Neuronal stem cell (in vitro differentiated cells): ENCODE data around the gene CHKA.
"Not testable (repeated sequence)": the region's sequence is repeated elsewhere in the genome, so short reads cannot be mapped to it uniquely, and the experiment has no call there.

ENCODE experiments used
- DNase-seq: peaks from one replicate; pipeline ENCODE4 v3.0.0-alpha.2; 2013; ENCODE audit warnings: low spot score
- H2AFZ ChIP-seq: one replicate; pipeline ENCODE4 v1.6.1; 2013; ENCODE audit warnings: mild to moderate bottlenecking, low read length, inconsistent platforms
- H2AK5ac ChIP-seq: 2 replicates; pipeline ENCODE4 v1.6.1; 2013; ENCODE audit warnings: low read depth, mild to moderate bottlenecking, inconsistent platforms, low read length, moderate library complexity, mixed read lengths
- H2BK120ac ChIP-seq: 2 replicates; pipeline ENCODE4 v1.6.1; 2013; ENCODE audit warnings: low read depth, mild to moderate bottlenecking, inconsistent platforms, low read length, moderate library complexity, mixed read lengths
- H2BK12ac ChIP-seq: one replicate; pipeline ENCODE4 v1.6.1; 2013; ENCODE audit warnings: low read length, inconsistent platforms
- H2BK15ac ChIP-seq: 2 replicates; pipeline ENCODE4 v1.6.1; 2013; ENCODE audit warnings: mild to moderate bottlenecking, low read length, inconsistent platforms, mixed read lengths
- H2BK5ac ChIP-seq: one replicate; pipeline ENCODE4 v1.6.1; 2013; ENCODE audit warnings: inconsistent platforms, mild to moderate bottlenecking, low read length, moderate library complexity
- H3K14ac ChIP-seq: one replicate; pipeline ENCODE4 v1.6.1; 2013; ENCODE audit warnings: low read length, inconsistent platforms
- H3K18ac ChIP-seq: 2 replicates; pipeline ENCODE4 v1.6.1; 2013; ENCODE audit warnings: low read length, inconsistent platforms
- H3K23ac ChIP-seq: 2 replicates; pipeline ENCODE4 v1.6.1; 2013; ENCODE audit warnings: low read depth, mild to moderate bottlenecking, mixed read lengths, low read length, inconsistent platforms; ENCODE audit not compliant: poor library complexity
- H3K27ac ChIP-seq: replicated peaks from 3 replicates; pipeline ENCODE4 v1.5.1; 2013; ENCODE audit warnings: low read length, inconsistent platforms
- H3K27me3 ChIP-seq, 3 experiments: 2 replicates each; pipeline ENCODE4 v1.6.1; 2013; ENCODE audit warnings: low read length in 3 of 3, mild to moderate bottlenecking in 2 of 3, inconsistent platforms in 1 of 3, low read depth in 1 of 3, mixed read lengths in 1 of 3, moderate library complexity in 1 of 3; ENCODE audit not compliant: control insufficient read depth in 3 of 3, insufficient read depth in 3 of 3
- H3K36me3 ChIP-seq, 2 donors: replicated peaks in 1 of 2; 2 replicates each; pipeline ENCODE4 v1.6.1; 2013; ENCODE audit warnings: low read length in 2 of 2; ENCODE audit not compliant: control insufficient read depth in 2 of 2, insufficient read depth in 2 of 2
- H3K4ac ChIP-seq: 2 replicates; pipeline ENCODE4 v1.6.1; 2013; ENCODE audit warnings: inconsistent platforms, mild to moderate bottlenecking, low read length, moderate library complexity
- H3K4me1 ChIP-seq, 2 donors: 1 replicate in 1 of 2; 2 replicates in 1 of 2; pipeline ENCODE4 v1.6.1; 2013; ENCODE audit warnings: low read length in 2 of 2, low read depth in 1 of 2; ENCODE audit not compliant: control insufficient read depth in 2 of 2, insufficient read depth in 1 of 2
- H3K4me2 ChIP-seq: one replicate; pipeline ENCODE4 v1.6.1; 2013; ENCODE audit warnings: mild to moderate bottlenecking, low read length, inconsistent platforms; ENCODE audit not compliant: insufficient read depth, poor library complexity, severe bottlenecking
- H3K4me3 ChIP-seq, 2 donors: 2 replicates each; pipeline ENCODE4 v1.5.1; 2013; ENCODE audit warnings: low read length in 2 of 2, mild to moderate bottlenecking in 2 of 2, inconsistent platforms in 1 of 2, moderate library complexity in 1 of 2
- H3K79me1 ChIP-seq: one replicate; pipeline ENCODE4 v1.6.1; 2013; ENCODE audit warnings: low read depth, mild to moderate bottlenecking, inconsistent platforms, low read length, moderate library complexity
- H3K9ac ChIP-seq: one replicate; pipeline ENCODE4 v1.6.1; 2013; ENCODE audit warnings: mild to moderate bottlenecking, low read depth, low read length, inconsistent platforms; ENCODE audit not compliant: poor library complexity
- H3K9me3 ChIP-seq, 2 donors: replicated peaks in 1 of 2; 2 replicates each; pipeline versions ENCODE3 to v1.6.1; 2013; ENCODE audit warnings: low read length in 2 of 2, mild to moderate bottlenecking in 2 of 2, inconsistent platforms in 1 of 2, low read depth in 1 of 2, mixed read lengths in 1 of 2, moderate library complexity in 1 of 2; ENCODE audit not compliant: control insufficient read depth in 2 of 2, insufficient read depth in 1 of 2
- H4K8ac ChIP-seq: one replicate; pipeline ENCODE4 v1.6.1; 2013; ENCODE audit warnings: low read depth, mild to moderate bottlenecking, inconsistent platforms, low read length, moderate library complexity
- H4K91ac ChIP-seq: one replicate; pipeline ENCODE4 v1.6.1; 2013; ENCODE audit warnings: low read length, low read depth, mild to moderate bottlenecking, inconsistent platforms; ENCODE audit not compliant: poor library complexity
- WGBS, 2 donors: extraction: QIAGEN DNeasy Blood & Tissue Kit; methylation state at CpG; one replicate each; pipeline ENCODE4 v1.1.7; 2013; ENCODE audit warnings: missing lambda C conversion rate in 2 of 2, mixed read lengths in 1 of 2; ENCODE audit not compliant: insufficient read length in 2 of 2, insufficient replicate concordance in 1 of 2; ENCODE audit errors: extremely low coverage in 2 of 2; 5-methylcytosine and 5-hydroxymethylcytosine counted together

The CHKA gene

DNA sequence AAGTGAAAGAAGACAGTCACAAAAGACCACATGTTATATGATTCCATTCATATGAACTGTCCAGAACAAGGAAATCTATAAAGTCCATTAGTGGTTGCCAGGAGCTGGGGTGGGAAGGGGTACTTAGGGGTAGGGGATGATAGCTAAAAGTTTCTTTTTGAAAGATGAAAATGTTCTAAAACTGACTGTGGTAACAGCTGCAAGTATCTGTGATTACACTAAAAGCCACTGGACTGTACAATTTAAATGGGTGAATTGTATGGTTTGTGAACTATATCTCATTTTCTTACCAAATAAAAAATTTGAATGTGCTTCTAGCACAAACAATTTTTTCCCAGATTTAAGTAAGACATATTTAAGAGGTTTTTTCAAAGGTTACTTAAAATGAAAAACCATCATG lies 22.1 kb downstream of the CHKA start:
- Histone ChIP-seq H3K36me3 (peaks cover 2 to 22% of the 10 kb centered on the region in 2 donors), H4K8ac (no peak overlapping the region), H3K27ac (no peak overlapping the region), H2BK12ac (no peak overlapping the region), H3K79me1 (no peaks in the 10 kb centered on the region), H2BK15ac (no peak overlapping the region), H3K9me3 (peaks cover 0 to 18% of the 10 kb centered on the region in 2 donors), H3K9ac (no peak overlapping the region), H3K18ac (no peak overlapping the region), H3K4me1 (no peaks in the 10 kb centered on the region), H4K91ac (no peak overlapping the region), H3K23ac (no peak overlapping the region), H3K4ac (no peak overlapping the region), H3K27me3 (no peaks in the 10 kb centered on the region), H3K4me3 (no peak overlapping the region), H2BK5ac (no peak overlapping the region), H2AFZ (no peak overlapping the region), H3K4me2 (no peak overlapping the region), H2AK5ac (no peak overlapping the region), H3K14ac (no peak overlapping the region), H2BK120ac (no peak overlapping the region)
- DNase-seq, result no peak

DNA sequence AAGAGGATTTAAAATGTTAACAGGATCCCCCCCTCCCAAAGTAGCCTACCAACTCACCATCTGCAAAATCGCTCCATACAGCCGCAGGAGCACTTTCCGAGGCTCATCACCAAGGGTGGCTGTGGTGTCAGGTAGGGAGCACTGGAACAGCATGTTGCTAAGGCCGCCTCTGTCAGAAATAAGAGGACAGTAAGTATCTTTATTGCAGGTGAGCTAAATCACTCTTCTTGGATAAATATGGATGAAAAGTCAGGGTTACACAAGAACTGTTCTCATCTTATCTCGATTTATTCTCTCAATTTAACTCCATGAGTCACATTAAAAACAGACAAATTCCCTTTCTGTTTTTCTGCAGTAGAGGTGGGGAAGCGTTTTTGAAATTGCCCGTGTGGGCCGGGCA lies 24.2 kb downstream of the CHKA start:
- H3K27ac ChIP-seq, result no peak overlapping the region
- H3K4ac ChIP-seq, result no peak overlapping the region
- no peaks in the 10 kb centered on the region for H3K79me1 ChIP-seq
- no peak overlapping the region for H4K91ac ChIP-seq
- no peak overlapping the region for H4K8ac ChIP-seq
- H3K4me3 ChIP-seq, result no peak overlapping the region
- DNase-seq, result no peak
- peaks cover 2 to 21% of the 10 kb centered on the region in 2 donors for H3K36me3 ChIP-seq
- H3K4me2 ChIP-seq, result no peak overlapping the region
- no peaks in the 10 kb centered on the region for H3K4me1 ChIP-seq
- peaks cover 0 to 5% of the 10 kb centered on the region in 2 donors for H3K9me3 ChIP-seq
- no CpG with 5 or more reads among the region's 8 CpGs for WGBS, 2 donors
- H3K9ac ChIP-seq, result no peak overlapping the region
- H2BK120ac ChIP-seq, result no peak overlapping the region
- no peak overlapping the region for H2AFZ ChIP-seq
- H2BK5ac ChIP-seq, result no peak overlapping the region
- no peak overlapping the region for H3K23ac ChIP-seq
- H3K18ac ChIP-seq, result no peak overlapping the region
- H2BK12ac ChIP-seq, result no peak overlapping the region
- H3K14ac ChIP-seq, result no peak overlapping the region
- no peak overlapping the region for H2AK5ac ChIP-seq
- H2BK15ac ChIP-seq, result no peak overlapping the region
- no peaks in the 10 kb centered on the region for H3K27me3 ChIP-seq

GRCh38 chr11:68093565-68093964 lies 27.6 kb downstream of the CHKA start:
- H3K14ac ChIP-seq, result no peak overlapping the region
- H4K91ac ChIP-seq, result no peak overlapping the region
- peaks cover 0 to 6% of the 10 kb centered on the region in 2 donors for H3K4me1 ChIP-seq

DNA sequence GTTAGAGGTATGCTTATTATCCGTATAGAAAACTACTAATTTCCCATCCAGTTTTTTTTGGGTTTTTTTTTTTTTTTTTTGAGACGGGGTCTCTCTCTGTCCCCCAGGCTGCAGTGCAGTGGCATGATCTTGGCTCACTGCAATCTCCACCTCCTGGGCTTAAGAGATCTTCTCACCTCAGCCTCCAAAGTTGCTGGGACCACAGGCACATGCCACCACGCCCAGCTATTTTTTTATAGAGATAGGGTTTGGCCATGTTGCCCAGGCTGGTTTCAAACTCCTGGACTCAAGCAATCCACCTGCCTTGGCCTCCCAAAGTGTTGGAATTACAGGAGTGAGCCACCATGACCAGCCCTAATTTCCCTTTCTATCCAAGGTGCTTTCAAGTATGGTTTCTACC lies 28.2 kb downstream of the CHKA start:
- not testable (repeated sequence) for H2BK120ac ChIP-seq, H2AK5ac ChIP-seq, H3K9ac ChIP-seq, H3K9me3 ChIP-seq, H3K4me3 ChIP-seq, H3K23ac ChIP-seq, H3K79me1 ChIP-seq, H4K91ac ChIP-seq, H3K4me2 ChIP-seq, H3K4ac ChIP-seq, H4K8ac ChIP-seq, H3K18ac ChIP-seq, H2AFZ ChIP-seq, H3K4me1 ChIP-seq, H2BK5ac ChIP-seq, H3K27ac ChIP-seq, H2BK15ac ChIP-seq, H3K27me3 ChIP-seq, DNase-seq, H2BK12ac ChIP-seq, H3K14ac ChIP-seq
- H3K36me3 ChIP-seq, result peaks cover 2 to 33% of the 10 kb centered on the region in 2 donors
- WGBS, 2 donors, result no CpG with 5 or more reads among the region's 3 CpGs

More at GRCh38 chr11:68093565-68093964, 27.6 kb downstream of the CHKA start:
- Histone ChIP-seq H2BK12ac (no peak overlapping the region), H4K8ac (no peak overlapping the region), H3K4me3 (no peak overlapping the region), H2AK5ac (no peak overlapping the region), H2AFZ (no peak overlapping the region), H3K36me3 (peaks cover 2 to 33% of the 10 kb centered on the region in 2 donors), H2BK120ac (no peak overlapping the region), H3K23ac (no peak overlapping the region), H3K27me3 (no peaks in the 10 kb centered on the region), H3K9ac (no peak overlapping the region), H3K4me2 (no peak overlapping the region), H3K9me3 (no peaks in the 10 kb centered on the region), H2BK5ac (no peak overlapping the region), H3K18ac (no peak overlapping the region), H2BK15ac (no peak overlapping the region), H3K79me1 (no peaks in the 10 kb centered on the region), H3K4ac (no peak overlapping the region), H3K27ac (no peak overlapping the region)
- no peak for DNase-seq
- no CpG with 5 or more reads among the region's 4 CpGs for WGBS, 2 donors
